HG03135 (cell line): ENCODE data around the gene LIN9.
"Not testable (repeated sequence)": the region's sequence is repeated elsewhere in the genome, so short reads cannot be mapped to it uniquely, and the experiment has no call there.

Source experiments
- ATAC-seq: cut with Tn5 transposase; IDR thresholded peaks from one replicate; pipeline ENCODE4 v1.9.1; 2021; ENCODE audit warnings: mild to moderate bottlenecking, moderate library complexity; ENCODE audit not compliant: unreplicated experiment

LIN9 gene

GRCh38 chr1:226216056-226216455 lies 92.9 kb downstream of the LIN9 start:
- ATAC-seq, result no peak

GRCh38 chr1:226215239-226215638 lies 93.7 kb downstream of the LIN9 start:
- ATAC-seq, result no peak

GRCh38 chr1:226212545-226212944 lies 96.4 kb downstream of the LIN9 start:
- no peak for ATAC-seq

- no peak for ATAC-seq
Observed at GRCh38 chr1:226211181-226211821, 97.7 kb downstream of the LIN9 start.

- no peak for ATAC-seq
Observed at GRCh38 chr1:226210571-226211176, 98.3 kb downstream of the LIN9 start.

- no peak for ATAC-seq
Observed at GRCh38 chr1:226209307-226210059, 99.5 kb downstream of the LIN9 start.

- no peak for ATAC-seq
Observed at GRCh38 chr1:226207048-226207447, 101.9 kb downstream of the LIN9 start.

- no peak for ATAC-seq
Observed at GRCh38 chr1:226204198-226204597, 104.8 kb downstream of the LIN9 start.

- no peak for ATAC-seq
Observed at GRCh38 chr1:226203655-226204054, 105.3 kb downstream of the LIN9 start.

GRCh38 chr1:226203240-226203639 lies 105.7 kb downstream of the LIN9 start:
- ATAC-seq, result no peak

- not testable (repeated sequence) for ATAC-seq
Observed at GRCh38 chr1:226202666-226203065, 106.3 kb downstream of the LIN9 start.

GRCh38 chr1:226202246-226202645 lies 106.7 kb downstream of the LIN9 start:
- ATAC-seq, result no peak

GRCh38 chr1:226201029-226201593 lies 107.9 kb downstream of the LIN9 start:
- no peak for ATAC-seq

GRCh38 chr1:226199971-226200370 lies 109.0 kb downstream of the LIN9 start:
- no peak for ATAC-seq

- ATAC-seq, result no peak
Observed at GRCh38 chr1:226195144-226195543, 113.8 kb downstream of the LIN9 start.

GRCh38 chr1:226187380-226187779 lies 121.6 kb downstream of the LIN9 start:
- no peak for ATAC-seq

GRCh38 chr1:226187019-226187322 lies 122.0 kb downstream of the LIN9 start:
- no peak for ATAC-seq

- peak; percentile 96 for ATAC-seq
Observed at GRCh38 chr1:226186124-226187018, 122.6 kb downstream of the LIN9 start, which contains the start of gene ACBD3. ACBD3 (minus strand) TSS chr1:226186741; CDS start chr1:226186675, 66 bp downstream.

GRCh38 chr1:226185141-226186036 lies 123.6 kb downstream of the LIN9 start:
- no peak for ATAC-seq
